ENCODE measurements around the gene RTN4RL1.
A peak's percentile ranks its signal among the peaks of the same experiment; 100 is the strongest.
"Not testable (repeated sequence)": the region's sequence is repeated elsewhere in the genome, so short reads cannot be mapped to it uniquely, and the experiment has no call there.

RTN4RL1 gene

DNA sequence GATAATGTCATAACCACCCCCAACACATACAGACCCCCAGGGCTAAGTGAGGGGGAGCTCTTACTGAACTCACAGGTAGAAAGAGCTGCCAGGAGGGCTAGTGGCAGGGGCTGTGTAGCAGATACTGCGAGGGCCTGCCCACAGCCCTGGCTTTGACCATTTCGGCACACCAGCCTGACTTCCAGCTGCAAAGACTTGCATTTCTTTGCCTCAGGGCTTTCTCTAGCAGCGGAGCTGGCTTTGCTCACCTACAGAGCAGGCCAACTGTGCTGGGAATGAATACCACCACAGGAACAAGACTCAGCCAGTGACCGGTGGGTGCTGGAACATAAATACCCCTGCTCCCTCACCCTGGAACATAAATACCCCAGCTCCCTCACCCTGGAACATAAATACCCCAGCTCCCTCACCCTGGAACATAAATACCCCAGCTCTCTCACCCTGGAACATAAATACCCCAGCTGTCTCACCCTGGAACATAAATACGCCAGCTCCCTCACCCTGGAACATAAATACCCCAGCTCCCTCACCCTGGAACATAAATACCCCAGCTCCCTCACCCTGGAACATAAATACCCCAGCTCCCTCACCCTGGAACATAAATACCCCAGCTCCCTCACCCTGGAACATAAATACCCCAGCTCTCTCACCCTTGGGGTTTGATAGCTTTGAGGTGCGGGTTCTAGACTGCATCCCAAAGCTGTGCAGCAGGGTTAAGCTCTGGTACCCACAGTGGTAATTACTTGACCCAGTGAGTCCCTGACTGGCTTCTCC, 11.7 kb downstream of the RTN4RL1 start:
- H3K27ac ChIP-seq (ENCODE audit: extremely low read depth, low read depth, low read length); H3K4me1 ChIP-seq (ENCODE audit: control insufficient read depth, insufficient read depth, low read length); H3K4me3 ChIP-seq (ENCODE audit: low read depth, low read length); H3K9me3 ChIP-seq (ENCODE audit: control insufficient read depth, insufficient read depth, low read depth, low read length); H3K36me3 ChIP-seq (ENCODE audit: control insufficient read depth in 2 of 2, insufficient read depth in 1 of 2, low read length in 2 of 2): not testable (repeated sequence)
- CTCF ChIA-PET, result interaction anchor here (0.6 to 4.9 kb wide), 5 partner anchors 12 to 366 kb away, joined by 3 to 25 read pairs (median 3); partner anchors contain the start of gene RTN4RL1
- POLR2A ChIA-PET, result interaction anchor here (1.6 kb wide), 1 partner anchor 11 kb away, joined by 5 read pairs; no protein-coding TSS in a partner anchor
- peak; percentile 72 for TF ChIP-seq SETDB1 (IDR thresholded peaks at IDR 0.05; ENCODE audit: insufficient read length, low read length)
- TF ChIP-seq TRIM28 (IDR thresholded peaks at IDR 0.05; ENCODE audit: borderline replicate concordance, low read length), result peak; percentile 98
- TF ChIP-seq ZNF37A (tag by site-specific recombination; IDR thresholded peaks at IDR 0.05), result peak; percentile 99

DNA sequence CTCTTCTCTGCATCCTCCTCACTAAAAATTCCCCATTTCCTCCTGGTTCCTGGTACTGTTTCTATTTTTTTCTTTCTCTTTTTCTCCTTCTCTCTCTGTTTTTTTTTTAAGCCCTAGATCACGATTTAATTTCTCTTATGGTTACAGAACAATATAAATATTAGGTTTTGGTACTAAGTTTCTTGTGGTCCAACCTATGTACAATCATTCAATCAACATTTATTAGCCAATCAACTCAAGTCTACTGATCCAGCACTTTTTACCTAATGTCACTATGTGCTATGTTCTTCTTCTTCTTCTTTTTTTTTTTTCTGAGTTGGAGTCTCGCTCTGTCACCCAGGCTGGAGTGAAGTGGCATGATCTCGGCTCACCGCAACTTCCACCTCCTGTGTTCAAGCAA, 12.6 kb downstream of the RTN4RL1 start:
- Histone ChIP-seq H3K4me3 (ENCODE audit: low read depth, low read length) (no peak overlapping the region), H3K4me1 (ENCODE audit: control insufficient read depth, insufficient read depth, low read length) (no peaks in the 10 kb centered on the region; the same call in 1 of the 2 replicates), H3K9me3 (ENCODE audit: control insufficient read depth, insufficient read depth, low read depth, low read length) (no peaks in the 10 kb centered on the region), H3K36me3 (ENCODE audit: control insufficient read depth in 2 of 2, insufficient read depth in 1 of 2, low read length in 2 of 2) (no peaks in the 10 kb centered on the region), H3K27ac (ENCODE audit: extremely low read depth, low read depth, low read length) (no peak overlapping the region)
- POLR2A ChIA-PET, result interaction anchor here (1.9 kb wide), 1 partner anchor 13 kb away, joined by 12 read pairs; the partner anchor contains the start of gene RTN4RL1
- TF ChIP-seq ZNF530 (tag by site-specific recombination; IDR thresholded peaks at IDR 0.05; ENCODE audit: low read depth) (no peak), ZNF133 (tag by site-specific recombination; IDR thresholded peaks at IDR 0.05) (peak; percentile 99)
- CTCF ChIA-PET, result interaction anchor here (1.4 to 4.9 kb wide), 2 partner anchors 13 to 104 kb away, joined by 3 to 25 read pairs; partner anchors contain the start of gene RTN4RL1

DNA sequence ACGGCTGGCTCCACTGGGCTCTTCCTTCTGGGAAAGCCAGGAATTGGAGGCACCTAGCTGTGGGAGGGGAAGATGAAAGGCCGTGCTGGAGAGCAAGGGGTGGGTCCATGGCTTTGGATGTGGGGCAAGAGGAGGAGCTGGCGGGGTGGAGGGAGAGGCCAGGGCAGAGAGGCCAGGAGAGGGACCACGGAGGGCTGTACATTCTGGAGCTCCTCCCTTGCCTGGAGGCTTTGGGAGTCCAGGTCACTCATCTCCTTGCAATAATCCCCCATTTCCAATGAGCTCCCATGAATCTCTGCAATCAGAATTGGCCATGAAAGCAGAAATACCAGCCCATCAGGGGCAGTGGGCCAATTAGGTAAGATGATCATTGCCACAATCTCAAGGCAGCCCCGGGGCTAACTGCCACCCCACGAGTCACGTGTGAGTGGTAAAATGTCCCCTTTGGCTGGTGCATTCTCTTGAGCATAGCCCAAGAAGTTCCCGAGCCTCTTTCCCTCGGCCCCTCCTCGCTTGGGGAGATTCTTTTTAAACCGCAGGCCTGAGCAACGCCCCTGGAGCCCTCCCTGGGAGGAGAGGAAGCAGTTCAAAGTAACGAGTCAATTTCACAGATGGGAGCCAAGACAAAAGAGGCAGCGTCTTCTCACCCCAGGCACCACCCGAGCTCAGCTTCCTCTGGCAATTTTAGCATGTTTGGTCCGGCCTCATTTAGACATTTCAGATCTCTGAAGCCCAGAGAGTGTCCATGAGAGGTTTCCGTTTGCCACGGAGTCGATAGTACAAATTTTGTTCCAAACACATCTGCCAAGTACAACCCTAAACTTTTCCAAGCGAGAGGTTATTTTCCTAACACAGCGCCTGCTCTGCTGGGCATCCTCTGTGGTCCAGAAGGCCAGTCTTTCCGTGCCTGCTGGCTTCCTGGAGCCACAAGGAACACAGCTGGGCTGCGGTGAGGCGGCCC, 13.4 kb downstream of the RTN4RL1 start:
- Histone ChIP-seq H3K36me3 (ENCODE audit: control insufficient read depth in 2 of 2, insufficient read depth in 1 of 2, low read length in 2 of 2) (no peaks in the 10 kb centered on the region), H3K4me3 (ENCODE audit: low read depth, low read length) (no peak overlapping the region), H3K9me3 (ENCODE audit: control insufficient read depth, insufficient read depth, low read depth, low read length) (no peaks in the 10 kb centered on the region), H3K27ac (ENCODE audit: extremely low read depth, low read depth, low read length) (no peak overlapping the region), H3K4me1 (ENCODE audit: control insufficient read depth, insufficient read depth, low read length) (no peaks in the 10 kb centered on the region; the same call in 1 of the 2 replicates)
- CTCF ChIA-PET, result interaction anchor here (1.4 to 4.9 kb wide), 2 partner anchors 14 to 103 kb away, joined by 3 to 25 read pairs; partner anchors contain the start of gene RTN4RL1
- TF ChIP-seq ZNF785 (tag by site-specific recombination; IDR thresholded peaks at IDR 0.05), result no peak
- no peak for TF ChIP-seq ZNF654 (tag by site-specific recombination; IDR thresholded peaks at IDR 0.05; ENCODE audit: low read depth)
- TF ChIP-seq ZNF202 (tag by site-specific recombination; IDR thresholded peaks at IDR 0.05; ENCODE audit: borderline replicate concordance), result no peak
- TF ChIP-seq ZNF426 (tag by site-specific recombination; IDR thresholded peaks at IDR 0.05), result no peak
- no peak for TF ChIP-seq MZF1 (tag by site-specific recombination; IDR thresholded peaks at IDR 0.05; ENCODE audit: borderline replicate concordance)
- no peak for TF ChIP-seq ZNF23 (tag by site-specific recombination; IDR thresholded peaks at IDR 0.05; ENCODE audit: borderline replicate concordance)
- peak; percentile 32 for TF ChIP-seq ZIC2 (tag by site-specific recombination; IDR thresholded peaks at IDR 0.05)
- 0 out of 2 replicates have a peak, but pooled peaks have one; percentile 31 for TF ChIP-seq ZBTB8A (tag by site-specific recombination; IDR thresholded peaks at IDR 0.05)
- TF ChIP-seq ZEB2 (tag by site-specific recombination; IDR thresholded peaks at IDR 0.05), result no peak
- TF ChIP-seq ZNF473 (tag by site-specific recombination; IDR thresholded peaks at IDR 0.05), result no peak
- no peak for TF ChIP-seq ZNF521 (tag by site-specific recombination; IDR thresholded peaks at IDR 0.05)
- TF ChIP-seq ZNF777 (tag by site-specific recombination; IDR thresholded peaks at IDR 0.05; ENCODE audit: borderline replicate concordance), result no peak
- TF ChIP-seq ZNF335 (tag by site-specific recombination; conservative IDR thresholded peaks at IDR 0.05), result no peak
- no peak for TF ChIP-seq KLF10 (tag by site-specific recombination; IDR thresholded peaks at IDR 0.05)
- POLR2A ChIA-PET, result interaction anchor here (0.7 to 1.9 kb wide), 2 partner anchors 14 to 15 kb away, joined by 8 to 12 read pairs; partner anchors contain the start of gene RTN4RL1

Data from HEK293 (cell line).